Measurements from ENCODE around the gene FCER2.

Gene FCER2

GRCh38 chr19:7731218-7731595, 29.3 kb upstream of the FCER2 start:
- H3K36me3 ChIP-seq (replicated peaks), result no peaks in the 10 kb centered on the region
- peaks cover 32% of the 10 kb centered on the region for H3K27me3 ChIP-seq (replicated peaks)
- H3K27ac ChIP-seq, result no peak overlapping the region
- no peak for TF ChIP-seq CTCF (IDR thresholded peaks at IDR 0.05; ENCODE audit: low read depth, low read length, missing control alignments)
- DNase-seq, result no peak
- no peak overlapping the region for H3K4me3 ChIP-seq (ENCODE audit: low read depth, low read length)
- in situ Hi-C loops (cut with HindIII; ENCODE audit: low pct_ligation_motif_present, low sequenced_read_pairs), result no loop called here

- H3K27ac ChIP-seq, result no peak overlapping the region
- no peak for TF ChIP-seq CTCF (IDR thresholded peaks at IDR 0.05; ENCODE audit: low read depth, low read length, missing control alignments)
- no peak for DNase-seq
- H3K36me3 ChIP-seq (replicated peaks), result no peaks in the 10 kb centered on the region
- peaks cover 32% of the 10 kb centered on the region for H3K27me3 ChIP-seq (replicated peaks)
- no peak overlapping the region for H3K4me3 ChIP-seq (ENCODE audit: low read depth, low read length)
- in situ Hi-C loops (cut with HindIII; ENCODE audit: low pct_ligation_motif_present, low sequenced_read_pairs), result no loop called here
These were observed 28.6 kb upstream of the FCER2 start for GRCh38 chr19:7730286-7731217.

- in situ Hi-C loops (cut with HindIII; ENCODE audit: low pct_ligation_motif_present, low sequenced_read_pairs), result no loop called here
- Histone ChIP-seq H3K36me3 (replicated peaks) (no peaks in the 10 kb centered on the region), H3K4me3 (ENCODE audit: low read depth, low read length) (no peak overlapping the region), H3K27me3 (replicated peaks) (peaks cover 32% of the 10 kb centered on the region), H3K27ac (no peak overlapping the region)
- DNase-seq, result no peak
- no peak for TF ChIP-seq CTCF (IDR thresholded peaks at IDR 0.05; ENCODE audit: low read depth, low read length, missing control alignments)
These were observed 27.9 kb upstream of the FCER2 start for GRCh38 chr19:7729831-7730285.

DNA sequence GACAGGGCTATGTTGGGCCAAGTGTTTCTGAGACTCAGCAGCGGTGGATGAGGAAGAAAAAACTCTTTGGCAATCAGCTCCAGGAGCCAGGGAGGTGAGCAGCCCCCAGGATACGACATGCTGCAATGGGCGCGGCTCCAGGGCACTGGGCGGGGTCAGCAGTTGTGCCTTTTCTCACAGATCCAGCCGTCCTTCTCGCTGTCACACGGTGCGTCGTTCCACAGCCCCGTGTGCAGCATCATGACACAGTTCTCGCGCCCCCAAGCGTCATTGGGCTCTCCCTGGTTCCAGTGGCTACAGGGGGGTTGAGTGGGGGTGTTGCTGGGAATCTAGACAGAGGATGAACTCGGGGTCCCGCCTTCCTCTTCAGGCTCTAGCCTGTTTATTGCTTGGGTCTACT, 27.3 kb upstream of the FCER2 start:
- no peak for DNase-seq
- H3K4me3 ChIP-seq (ENCODE audit: low read depth, low read length), result no peak overlapping the region
- no peak overlapping the region for H3K27ac ChIP-seq
- H3K36me3 ChIP-seq (replicated peaks), result no peaks in the 10 kb centered on the region
- peaks cover 32% of the 10 kb centered on the region for H3K27me3 ChIP-seq (replicated peaks)
- no peak for TF ChIP-seq CTCF (IDR thresholded peaks at IDR 0.05; ENCODE audit: low read depth, low read length, missing control alignments)
- in situ Hi-C loops (cut with HindIII; ENCODE audit: low pct_ligation_motif_present, low sequenced_read_pairs), result no loop called here

- H3K4me3 ChIP-seq (ENCODE audit: low read depth, low read length), result no peak overlapping the region
- no peaks in the 10 kb centered on the region for H3K36me3 ChIP-seq (replicated peaks)
- peaks cover 23% of the 10 kb centered on the region for H3K27me3 ChIP-seq (replicated peaks)
- in situ Hi-C loops (cut with HindIII; ENCODE audit: low pct_ligation_motif_present, low sequenced_read_pairs), result no loop called here
- DNase-seq, result no peak
- no peak overlapping the region for H3K27ac ChIP-seq
- no peak for TF ChIP-seq CTCF (IDR thresholded peaks at IDR 0.05; ENCODE audit: low read depth, low read length, missing control alignments)
These were observed 23.9 kb upstream of the FCER2 start for GRCh38 chr19:7725791-7726190.
